Left lung (tissue), 10 donors: ENCODE results near the gene FJX1. TPM values are rescaled to one million over a fixed set of nuclear protein-coding genes. Genes with fewer than 3 reads are reported as not detected.

Experiments
- ATAC-seq: fragments of 200-7000 bp; cut with Tn5 transposase; one replicate; pipeline ENCODE4 v1.9.1; 2020; ENCODE audit warnings: moderate library complexity
- DNase-seq, 4 donors: peaks; one replicate each; pipeline ENCODE4 v3.0.0-alpha.2; 2013 to 2020
- H3K27ac ChIP-seq, 2 donors: fragments of 200-600 bp; sonication (generic) in 1 of 2; one replicate each; pipeline versions ENCODE4 v1.5.0 to v1.8.0; 2020 to 2021
- H3K27me3 ChIP-seq, 2 donors: fragments of 200-600 bp; sonication (generic) in 1 of 2; one replicate each; pipeline versions ENCODE4 v1.5.0 to v1.8.0; 2020 to 2021
- H3K36me3 ChIP-seq, 2 donors: fragments of 200-600 bp; sonication (generic) in 1 of 2; one replicate each; pipeline versions ENCODE4 v1.5.0 to v1.8.0; 2020 to 2021
- H3K4me1 ChIP-seq, 2 donors: fragments of 200-600 bp; one replicate each; pipeline ENCODE4 v1.8.0; 2021
- H3K4me3 ChIP-seq, 2 donors: fragments of 200-600 bp; sonication (generic) in 1 of 2; one replicate each; pipeline versions ENCODE4 v1.5.0 to v1.8.0; 2020 to 2021; ENCODE audit warnings: mild to moderate bottlenecking in 1 of 2
- H3K9me3 ChIP-seq, 2 donors: fragments of 200-600 bp; sonication (generic) in 1 of 2; one replicate each; pipeline versions ENCODE4 v1.5.0 to v1.8.0; 2020 to 2021
- intact Hi-C, 2 donors: fragments of 100-400 bp; cut with DNase I; formaldehyde crosslinking; loops; one replicate each; pipeline versions ENCODE4 v1.11.2 to v1.14.2; 2022
- polyA plus RNA-seq, 6 donors: library from polyadenylated mRNA; unstranded; fragments of 120-200 nt; gene quantifications; one replicate each; pipeline ENCODE4 v1.2.1, GENCODE V29; 2013; ENCODE audit not compliant: insufficient read length in 6 of 6
- total RNA-seq, 2 donors: library from RNA; stranded (reverse); fragmentation: NEBNext Ultra II Directional; extraction: Animal tissue kit (Norgen Biotek cat#: 25700); gene quantifications; one replicate each; pipeline ENCODE4 v1.2.1, GENCODE V29; 2021
- TF ChIP-seq, protein P1 (sequence below), 2 donors: fragments of 200-600 bp; sonication (generic) in 1 of 2; IDR thresholded peaks; one replicate each; pipeline versions ENCODE4 v1.5.0 to v1.8.0; 2021; ENCODE audit warnings: antibody characterized with exemption in 2 of 2
- donor health status: DM: no; HTN: yes; CAD: no.
- donor health status: DM: no; HTN: no; CAD: no.

Gene FJX1
- total and polyA plus RNA-seq, 8 donors = 3.9 to 6.6 (median 5.0) TPM

DNA sequence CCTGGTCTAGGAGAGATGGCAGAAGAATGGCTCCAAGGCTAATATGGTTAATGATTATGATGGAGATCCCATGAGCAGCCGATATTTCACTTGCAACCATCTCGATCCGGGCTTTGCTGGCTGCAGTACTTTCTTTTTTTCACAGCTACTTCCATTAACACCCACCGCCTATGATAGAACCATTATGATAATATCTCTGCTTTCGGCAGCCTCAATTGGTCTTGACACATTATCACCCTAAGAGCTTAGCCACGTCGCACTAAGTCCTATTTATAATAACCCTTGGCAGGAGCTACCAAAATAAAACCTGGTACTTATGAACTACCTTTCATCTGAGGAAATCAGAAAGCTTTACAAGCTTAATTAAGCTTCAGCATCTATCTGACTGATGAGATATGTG lies 7.6 kb upstream of the FJX1 start:
- H3K36me3 ChIP-seq = no peaks in the 10 kb centered on the region
- H3K9me3 ChIP-seq = no peaks in the 10 kb centered on the region
- DNase-seq (no peak), ATAC-seq (no peak)
- no peak overlapping the region for H3K4me3 ChIP-seq
- peaks cover 0 to 23% of the 10 kb centered on the region in 2 donors for H3K27me3 ChIP-seq
- intact Hi-C loops = no loop called here
- TF ChIP-seq, protein P1, sequence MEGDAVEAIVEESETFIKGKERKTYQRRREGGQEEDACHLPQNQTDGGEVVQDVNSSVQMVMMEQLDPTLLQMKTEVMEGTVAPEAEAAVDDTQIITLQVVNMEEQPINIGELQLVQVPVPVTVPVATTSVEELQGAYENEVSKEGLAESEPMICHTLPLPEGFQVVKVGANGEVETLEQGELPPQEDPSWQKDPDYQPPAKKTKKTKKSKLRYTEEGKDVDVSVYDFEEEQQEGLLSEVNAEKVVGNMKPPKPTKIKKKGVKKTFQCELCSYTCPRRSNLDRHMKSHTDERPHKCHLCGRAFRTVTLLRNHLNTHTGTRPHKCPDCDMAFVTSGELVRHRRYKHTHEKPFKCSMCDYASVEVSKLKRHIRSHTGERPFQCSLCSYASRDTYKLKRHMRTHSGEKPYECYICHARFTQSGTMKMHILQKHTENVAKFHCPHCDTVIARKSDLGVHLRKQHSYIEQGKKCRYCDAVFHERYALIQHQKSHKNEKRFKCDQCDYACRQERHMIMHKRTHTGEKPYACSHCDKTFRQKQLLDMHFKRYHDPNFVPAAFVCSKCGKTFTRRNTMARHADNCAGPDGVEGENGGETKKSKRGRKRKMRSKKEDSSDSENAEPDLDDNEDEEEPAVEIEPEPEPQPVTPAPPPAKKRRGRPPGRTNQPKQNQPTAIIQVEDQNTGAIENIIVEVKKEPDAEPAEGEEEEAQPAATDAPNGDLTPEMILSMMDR (IDR thresholded peaks at IDR 0.05) = no peak
- no peaks in the 10 kb centered on the region for H3K4me1 ChIP-seq
- no peak overlapping the region for H3K27ac ChIP-seq

DNA sequence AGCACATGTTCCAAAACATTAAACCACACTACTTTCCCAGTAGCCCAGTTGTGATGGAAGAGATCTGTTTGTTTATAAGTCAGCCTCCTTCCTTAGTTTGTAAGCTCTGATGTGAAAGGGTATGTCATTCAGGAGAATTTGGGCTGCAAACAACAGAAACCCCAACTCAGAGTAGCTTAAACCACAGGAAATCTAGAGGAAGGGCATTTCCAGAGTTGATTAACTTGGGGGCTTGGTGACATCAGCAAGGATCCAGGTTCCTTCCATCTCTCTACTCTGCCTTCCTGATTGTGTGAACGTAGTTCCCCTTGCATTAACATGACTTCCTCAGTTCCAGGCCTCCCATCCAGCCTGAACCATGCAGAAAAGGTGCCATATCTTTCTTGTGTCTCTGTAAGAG lies 6.5 kb upstream of the FJX1 start:
- Histone ChIP-seq H3K36me3 (no peaks in the 10 kb centered on the region), H3K4me1 (peaks cover 0 to 8% of the 10 kb centered on the region in 2 donors), H3K9me3 (no peaks in the 10 kb centered on the region), H3K4me3 (no peak overlapping the region), H3K27ac (no peak overlapping the region), H3K27me3 (peaks cover 0 to 23% of the 10 kb centered on the region in 2 donors)
- ATAC-seq = no peak
- intact Hi-C loops = no loop called here
- DNase-seq = no peak
- TF ChIP-seq, protein P1 (IDR thresholded peaks at IDR 0.05) = no peak

DNA sequence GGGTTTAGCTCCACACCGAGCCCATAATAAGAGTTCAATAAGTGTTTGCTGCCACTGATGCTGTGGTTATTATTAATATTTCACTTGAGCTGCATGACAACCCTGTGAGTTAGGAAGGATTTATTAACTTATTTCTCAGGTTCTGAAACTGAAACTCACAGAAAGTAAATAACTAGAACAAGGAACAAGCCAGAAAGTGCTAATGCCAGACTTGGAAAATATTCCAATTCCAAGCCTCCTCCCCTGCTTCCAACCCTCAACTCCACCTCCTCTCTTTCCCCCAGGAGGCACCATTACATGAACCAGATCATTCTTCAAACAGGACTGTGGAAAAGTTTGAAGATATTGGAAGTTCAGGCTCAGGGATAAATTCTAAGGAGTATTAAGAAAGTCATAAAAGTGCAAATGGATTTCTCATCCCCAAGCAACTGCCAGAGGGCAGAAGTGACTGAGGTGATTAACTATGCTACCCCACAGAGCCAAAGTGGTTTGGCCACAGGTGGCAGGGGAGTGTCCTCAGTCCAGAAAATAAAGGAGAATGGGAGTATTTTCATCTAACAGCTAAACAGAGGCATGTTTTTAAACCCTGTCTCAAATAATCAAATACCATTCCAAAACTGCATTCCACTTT lies 3.2 kb upstream of the FJX1 start:
- H3K4me3 ChIP-seq = no peak overlapping the region
- peaks cover 8 to 32% of the 10 kb centered on the region in 2 donors for H3K4me1 ChIP-seq
- DNase-seq = no peak
- no peaks in the 10 kb centered on the region for H3K36me3 ChIP-seq
- intact Hi-C loops = loop anchor here in 1 of 2 donors (5.0 kb wide), 1 partner anchor 647 kb away; no protein-coding TSS in a partner anchor
- ATAC-seq = no peak
- no peak overlapping the region for H3K27ac ChIP-seq
- TF ChIP-seq, protein P1 (IDR thresholded peaks at IDR 0.05) = no peak
- H3K9me3 ChIP-seq = no peaks in the 10 kb centered on the region
- peaks cover 7 to 37% of the 10 kb centered on the region in 2 donors for H3K27me3 ChIP-seq

DNA sequence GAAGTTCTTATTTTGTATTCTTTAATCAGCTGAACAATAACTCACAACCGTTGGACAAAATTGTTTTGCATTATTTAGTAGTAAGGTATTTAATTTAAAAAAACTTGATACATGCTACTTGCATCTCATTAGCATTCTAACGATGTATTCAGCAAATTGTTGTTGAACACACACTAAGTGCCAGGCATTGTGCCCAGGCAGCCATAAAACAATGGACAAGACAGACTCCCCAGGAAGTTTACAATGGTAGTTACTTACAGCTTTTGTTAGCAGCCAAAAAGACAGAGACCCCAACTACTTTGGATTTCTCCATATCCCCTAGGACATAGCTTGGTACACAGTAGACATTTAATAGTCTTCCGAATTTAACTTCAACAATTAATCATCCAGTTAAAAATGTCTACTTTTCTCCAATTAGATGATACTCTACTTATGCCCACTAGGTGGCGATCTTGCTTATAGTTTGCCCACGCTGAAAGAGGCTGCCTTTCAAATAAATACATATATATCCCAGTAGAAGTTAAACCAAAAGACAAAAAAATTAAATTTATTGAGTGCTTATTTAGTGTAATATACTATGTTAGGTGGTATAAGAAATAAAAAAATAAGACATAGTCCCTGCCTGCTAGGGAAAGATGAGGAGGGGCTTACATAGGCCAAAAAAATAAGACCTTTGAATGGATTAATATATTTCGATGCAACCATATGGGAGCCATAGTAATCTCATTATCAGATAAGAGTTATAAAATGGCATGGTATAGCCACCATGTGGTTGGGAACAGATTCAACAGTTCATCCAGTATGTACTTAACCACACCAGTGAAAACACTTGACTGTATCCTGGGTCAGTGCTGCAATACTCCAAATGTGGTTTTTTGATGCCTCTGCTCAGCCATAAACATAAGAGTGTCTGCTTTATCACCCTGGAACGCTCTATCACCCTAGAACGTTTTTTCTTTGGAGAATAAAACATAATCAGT lies 2.0 kb upstream of the FJX1 start:
- TF ChIP-seq, protein P1 (IDR thresholded peaks at IDR 0.05) = peak; percentile 72 to 73
- Histone ChIP-seq H3K27me3 (peaks cover 16 to 47% of the 10 kb centered on the region in 2 donors), H3K4me1 (peaks cover 12 to 35% of the 10 kb centered on the region in 2 donors), H3K36me3 (no peaks in the 10 kb centered on the region), H3K9me3 (no peaks in the 10 kb centered on the region), H3K27ac (no peak overlapping the region), H3K4me3 (no peak overlapping the region)
- ATAC-seq = peak; percentile 51
- peak in 2 of 4 donors; percentile 57 to 76 for DNase-seq
- intact Hi-C loops = loop anchor here in 1 of 2 donors (5.0 kb wide), 1 partner anchor 646 kb away; no protein-coding TSS in a partner anchor

DNA sequence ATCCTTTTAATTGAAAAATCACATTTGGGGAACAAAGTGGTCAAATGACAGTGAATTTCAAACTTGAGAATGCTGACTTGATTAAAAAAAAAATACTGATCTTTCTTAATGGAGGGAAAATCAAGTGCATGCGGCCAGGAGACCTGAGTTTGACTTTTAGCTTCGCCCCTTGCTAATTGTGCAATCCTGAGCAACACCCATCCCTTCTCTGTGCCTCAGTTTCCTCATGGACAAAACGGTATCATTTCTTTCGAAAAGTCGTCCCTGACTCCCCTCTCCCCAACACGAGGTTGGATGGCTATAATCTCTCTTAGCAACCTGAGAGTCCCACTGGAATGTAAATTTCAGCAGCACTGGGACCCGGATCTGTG lies 959 bp upstream of the FJX1 start:
- peak overlapping the region in 1 of 2 donors; percentile 53 for H3K4me3 ChIP-seq

More for the DNA sequence above, 959 bp upstream of the FJX1 start:
- Histone ChIP-seq H3K27ac (peak overlapping the region in 1 of 2 donors; percentile 83), H3K4me1 (peaks cover 12 to 35% of the 10 kb centered on the region in 2 donors), H3K9me3 (no peaks in the 10 kb centered on the region), H3K36me3 (no peaks in the 10 kb centered on the region), H3K27me3 (peaks cover 16 to 58% of the 10 kb centered on the region in 2 donors)
- no peak for ATAC-seq
- no peak for DNase-seq
- intact Hi-C loops = loop anchor here in 1 of 2 donors (5.0 kb wide), 1 partner anchor 645 kb away; no protein-coding TSS in a partner anchor
- TF ChIP-seq, protein P1 (IDR thresholded peaks at IDR 0.05) = no peak
